NCI-H2196 treated with DMSO at 0.1 percent for 48 hours (cell line): ENCODE results near the gene KRTAP10-10.
"Not testable (repeated sequence)": the region's sequence is repeated elsewhere in the genome, so short reads cannot be mapped to it uniquely, and the experiment has no call there.

ENCODE experiments used
- DNase-seq: peaks from one replicate; lab custom pipeline; 2025; ENCODE audit not compliant: unreplicated experiment; lab: John Stamatoyannopoulos, UW

Gene KRTAP10-10

GRCh38 chr21:44681152-44681551, 44.0 kb downstream of the KRTAP10-10 start:
- no peak for DNase-seq

- peak; percentile 75 for DNase-seq
Observed at GRCh38 chr21:44681861-44682579, 44.9 kb downstream of the KRTAP10-10 start, which contains the start of gene KRTAP12-1. TSS of gene KRTAP12-1 (minus strand) at chr21:44682163. CDS start at chr21:44682123, 40 bp downstream.

GRCh38 chr21:44682580-44683151, 45.5 kb downstream of the KRTAP10-10 start:
- no peak for DNase-seq

- no peak for DNase-seq
Observed at GRCh38 chr21:44684077-44684476, 46.9 kb downstream of the KRTAP10-10 start.

- DNase-seq, result no peak
Observed at GRCh38 chr21:44684483-44684882, 47.3 kb downstream of the KRTAP10-10 start.

GRCh38 chr21:44685050-44685449, 47.9 kb downstream of the KRTAP10-10 start:
- DNase-seq, result not testable (repeated sequence)

GRCh38 chr21:44686000-44686781, 49.0 kb downstream of the KRTAP10-10 start:
- no peak for DNase-seq

GRCh38 chr21:44686843-44687561, 49.8 kb downstream of the KRTAP10-10 start:
- DNase-seq, result no peak

- no peak for DNase-seq
Observed at GRCh38 chr21:44687671-44688070, 50.5 kb downstream of the KRTAP10-10 start.
